K562 (cell line): ENCODE results near the gene ADAMTS14. TPM values are rescaled to one million over a fixed set of nuclear protein-coding genes. Genes with fewer than 3 reads are reported as not detected.

Experiments
- ATAC-seq: fragments of 200-7000 bp; cut with Tn5 transposase; 3 replicates; pipeline ENCODE4 v1.9.1; 2020; ENCODE audit warnings: moderate library complexity
- BruUV-seq: library from RNA; stranded (reverse); fragments of 400-500 nt; replicated peaks from 2 replicates; lab custom pipeline; 2021; lab: Mats Ljungman, UMichigan
- CTCF ChIA-PET: fragments of 300-600 bp; formaldehyde crosslinking; extraction: SDS; loops from one replicate; lab custom pipeline; 2021; ENCODE audit warnings: low intra/inter-chr PET ratio; lab: Yijun Ruan, JAX
- POLR2A ChIA-PET: fragments of 300-600, 350-650 bp; sonication (Branson Sonifier 250); formaldehyde crosslinking; extraction: SDS; loops from one replicate; lab custom pipeline; 2021; ENCODE audit warnings: antibody characterized with exemption, inconsistent platforms; lab: Yijun Ruan, JAX
- DNase-seq, 4 experiments: peaks; one replicate each; pipeline versions ENCODE4 v3.0.0 to v3.0.0-alpha.2; 2011 to 2018; ENCODE audit warnings: low spot score in 3 of 4, mixed read lengths in 3 of 4; ENCODE audit errors: extremely low read depth in 1 of 4
- FAIRE-seq: peaks from 2 replicates; lab custom pipeline; 2011; peaks lifted over from hg19 to GRCh38; lab: Jason Lieb, UNC
- H2AFZ ChIP-seq: 2 replicates; pipeline ENCODE4 v1.6.0; 2011; ENCODE audit warnings: low read depth, low read length, control low read depth, inconsistent platforms
- H3K27ac ChIP-seq: fragments of 200-600 bp; 3 replicates; pipeline ENCODE4 v1.8.0; 2011; ENCODE audit warnings: low read depth, mild to moderate bottlenecking, control low read depth, inconsistent platforms, low read length, moderate library complexity, mixed read lengths; ENCODE audit errors: extremely low read depth
- H3K27me3 ChIP-seq, 2 experiments: fragments of 300-600 bp in 1 of 2; 2 replicates in 1 of 2; 3 replicates in 1 of 2; pipeline versions ENCODE4 v1.6.0 to v1.8.0; 2011; ENCODE audit warnings: inconsistent platforms in 2 of 2, low read length in 2 of 2, mild to moderate bottlenecking in 1 of 2, mixed read lengths in 1 of 2, moderate library complexity in 1 of 2; ENCODE audit not compliant: control insufficient read depth in 2 of 2, insufficient read depth in 2 of 2
- H3K36me3 ChIP-seq: fragments of 300-600 bp; 3 replicates; pipeline ENCODE4 v1.8.0; 2011; ENCODE audit warnings: mild to moderate bottlenecking, low read length, inconsistent platforms; ENCODE audit not compliant: control insufficient read depth, insufficient read depth
- H3K4me1 ChIP-seq, 2 experiments: fragments of 200-600 bp in 1 of 2; replicated peaks in 1 of 2; 2 replicates in 1 of 2; 3 replicates in 1 of 2; pipeline versions ENCODE4 v1.5.1 to v1.8.0; 2011; ENCODE audit warnings: inconsistent platforms in 2 of 2, low read length in 2 of 2, mild to moderate bottlenecking in 1 of 2, mixed read lengths in 1 of 2, moderate library complexity in 1 of 2; ENCODE audit not compliant: control insufficient read depth in 2 of 2, insufficient read depth in 2 of 2
- H3K4me2 ChIP-seq: 2 replicates; pipeline ENCODE4 v1.6.1; 2011; ENCODE audit warnings: low read length, control low read depth, inconsistent platforms, mixed read lengths; ENCODE audit not compliant: insufficient read depth
- H3K4me3 ChIP-seq: fragments of 200-600 bp; sonication (generic), shearing (Covaris generic); 2 replicates; pipeline ENCODE4 v1.5.1; 2016; ENCODE audit warnings: control low read depth, inconsistent platforms
- H3K79me2 ChIP-seq: fragments of 200-600 bp; 3 replicates; pipeline ENCODE4 v1.8.0; 2011; ENCODE audit warnings: low read length, inconsistent platforms; ENCODE audit not compliant: control insufficient read depth, insufficient read depth
- H3K9ac ChIP-seq, 2 experiments: 2 replicates each; pipeline versions ENCODE4 v1.6.0 to v1.6.1; 2011; ENCODE audit warnings: low read depth in 2 of 2, low read length in 2 of 2, control low read depth in 1 of 2, inconsistent platforms in 1 of 2, mild to moderate bottlenecking in 1 of 2, mixed read lengths in 1 of 2; ENCODE audit not compliant: insufficient read depth in 1 of 2
- H3K9me1 ChIP-seq: one replicate; pipeline ENCODE4 v1.6.0; 2011; ENCODE audit warnings: inconsistent platforms, mild to moderate bottlenecking, low read length, moderate library complexity; ENCODE audit not compliant: control insufficient read depth, insufficient read depth
- H3K9me3 ChIP-seq: replicated peaks from 2 replicates; pipeline ENCODE4 v1.5.1; 2011; ENCODE audit warnings: low read depth, low read length, inconsistent platforms; ENCODE audit not compliant: control insufficient read depth, insufficient read depth
- H4K20me1 ChIP-seq: replicated peaks from 2 replicates; pipeline ENCODE4 v1.6.1; 2011; ENCODE audit warnings: low read length, inconsistent platforms, mixed read lengths; ENCODE audit not compliant: control insufficient read depth, insufficient read depth
- CBFB ChIP-seq: sonication (generic); formaldehyde crosslinking; IDR thresholded peaks from 2 replicates; pipeline ENCODE4 v1.4.0; 2020; ENCODE audit warnings: mild to moderate bottlenecking, missing genetic modification reagents
- CBX3 ChIP-seq, 2 experiments: IDR thresholded peaks; 1 replicate in 1 of 2; 2 replicates in 1 of 2; pipeline ENCODE4 v1.6.1; 2012; ENCODE audit warnings: inconsistent platforms in 2 of 2, low read length in 2 of 2, borderline replicate concordance in 1 of 2, control low read depth in 1 of 2
- CREBBP ChIP-seq: IDR thresholded peaks from one replicate; pipeline ENCODE4 v1.6.1; 2012; ENCODE audit warnings: low read depth, mild to moderate bottlenecking, control low read depth, inconsistent platforms, low read length
- ESRRB ChIP-seq: fragments of 250-450 bp; sonication (Bioruptor Pico); IDR thresholded peaks from 2 replicates; pipeline ENCODE4 v1.5.0; 2020; ENCODE audit warnings: mild to moderate bottlenecking, moderate library complexity, borderline replicate concordance
- ETV6 ChIP-seq, 3 experiments: fragments of 150-350 bp in 1 of 3; sonication (generic) in 1 of 3; formaldehyde crosslinking in 1 of 3; IDR thresholded peaks; 2 replicates each; pipeline versions ENCODE4 v1.6.1 to v1.8.0; 2014 to 2022; ENCODE audit warnings: borderline replicate concordance in 2 of 3, low read depth in 2 of 3, antibody characterized with exemption in 1 of 3, low read length in 1 of 3, mild to moderate bottlenecking in 1 of 3, missing genetic modification reagents in 1 of 3
- FOXP1 ChIP-seq: sonication (generic); formaldehyde crosslinking; IDR thresholded peaks from 2 replicates; pipeline ENCODE4 v1.8.0; 2022; ENCODE audit warnings: mild to moderate bottlenecking, missing genetic modification reagents
- GABPA ChIP-seq: fragments of 200-800 bp; sonication (Bioruptor generic); conservative IDR thresholded peaks from 2 replicates; pipeline ENCODE4 v1.6.1; 2016; ENCODE audit warnings: low read depth, missing genetic modification characterization, missing compliant biosample characterization
- PCBP2 ChIP-seq: fragments of 200-400 bp; formaldehyde crosslinking; IDR thresholded peaks from 2 replicates; pipeline ENCODE4 v1.6.1; 2018; ENCODE audit warnings: low read length, low read depth, mild to moderate bottlenecking, moderate library complexity; ENCODE audit not compliant: poor library complexity, severe bottlenecking
- POLR3G ChIP-seq: IDR thresholded peaks from 2 replicates; pipeline ENCODE4 v1.6.1; 2011; ENCODE audit not compliant: insufficient read length, insufficient replicate concordance; ENCODE audit errors: extremely low read depth
- SNIP1 ChIP-seq: fragments of 450-650 bp; IDR thresholded peaks from 2 replicates; pipeline ENCODE4 v1.7.1; 2017; ENCODE audit warnings: low read depth, mild to moderate bottlenecking
- SRSF1 ChIP-seq: fragments of 200-400 bp; formaldehyde crosslinking; IDR thresholded peaks from 2 replicates; pipeline ENCODE4 v1.6.1; 2017; ENCODE audit warnings: mild to moderate bottlenecking, low read depth, low read length, moderate library complexity
- TAF15 ChIP-seq: fragments of 200-400 bp; formaldehyde crosslinking; IDR thresholded peaks from 2 replicates; pipeline ENCODE4 v1.6.1; 2017; ENCODE audit warnings: mild to moderate bottlenecking, low read depth, low read length, moderate library complexity
- TBP ChIP-seq: optimal IDR thresholded peaks from 2 replicates; pipeline ENCODE3; 2011; ENCODE audit warnings: low read depth, low read length, improper control_type of control experiment
- TCF7L2 ChIP-seq: fragments of 150-350 bp; IDR thresholded peaks from 2 replicates; pipeline ENCODE4 v1.6.1; 2016; ENCODE audit warnings: low read depth, mild to moderate bottlenecking, low read length, moderate library complexity
- ZNF24 ChIP-seq: fragments of 450-650 bp; IDR thresholded peaks from 2 replicates; pipeline ENCODE4 v1.6.1; 2016
- WGBS: fragments of 100-300 bp; shearing (Covaris generic); methylation state at CpG from one replicate; pipeline ENCODE4 v1.1.6; 2016; ENCODE audit warnings: low coverage, mixed read lengths; ENCODE audit not compliant: insufficient coverage; ENCODE audit errors: missing lambda C conversion rate; 5-methylcytosine and 5-hydroxymethylcytosine counted together
- in situ Hi-C: fragments of 300-500 bp; cut with MboI; formaldehyde crosslinking; loops from 4 replicates; pipeline ENCODE4 v1.15.0; 2018; ENCODE audit warnings: inconsistent platforms, mixed read lengths
- intact Hi-C: fragments of 100-400 bp; cut with micrococcal nuclease; formaldehyde crosslinking; loops from 2 replicates; pipeline ENCODE4 v1.14.2; 2022
- polyA plus RNA-seq, 8 experiments: library from polyadenylated mRNA; depleted of rRNA in 4 of 8; stranded (reverse) in 5 of 8; unstranded in 3 of 8; fragments of >200 nt; fragmentation: Nextera tagmentation in 2 of 8; fragmentation: Illumina TruSeq in 1 of 8; extraction: Ambion mirVana in 2 of 8; extraction: Trizol in 1 of 8; gene quantifications; 2 replicates each; pipeline versions ENCODE4 v1.2.1 to v1.2.3, GENCODE V29; 2011 to 2014; ENCODE audit warnings: inconsistent platforms in 1 of 8, missing spikeins in 1 of 8
- total RNA-seq, 7 experiments: library from RNA; depleted of rRNA in 6 of 7; stranded (reverse); fragments of >200 nt in 6 of 7; fragmentation: Illumina TruSeq in 2 of 7; extraction: Trizol in 2 of 7; gene quantifications; 2 replicates each; pipeline versions ENCODE4 v1.2.1 to v1.2.3, GENCODE V29; 2011 to 2021; ENCODE audit warnings: low replicate concordance in 1 of 7
- TF ChIP-seq, protein P1 (sequence below): fragments of 450-650 bp; IDR thresholded peaks from 2 replicates; pipeline ENCODE4 v1.6.1; 2016; ENCODE audit warnings: low read depth, mild to moderate bottlenecking, moderate library complexity
- TF ChIP-seq, protein P2 (sequence below): fragments of 450-650 bp; IDR thresholded peaks from 2 replicates; pipeline ENCODE4 v1.6.1; 2018; ENCODE audit warnings: mild to moderate bottlenecking, low read depth; ENCODE audit not compliant: partially characterized antibody
- TF ChIP-seq, protein P3 (sequence below): sonication (generic); formaldehyde crosslinking; IDR thresholded peaks from 2 replicates; pipeline ENCODE4 v1.8.1; 2023; ENCODE audit warnings: mild to moderate bottlenecking, missing genetic modification reagents

ADAMTS14 gene
- total and polyA plus RNA-seq, 9 of the 15 experiments (the other 6 are each of a cell fraction or from before 2014, with no cell fraction given) = 0.04 to 37.4 (median 15.9) TPM

DNA sequence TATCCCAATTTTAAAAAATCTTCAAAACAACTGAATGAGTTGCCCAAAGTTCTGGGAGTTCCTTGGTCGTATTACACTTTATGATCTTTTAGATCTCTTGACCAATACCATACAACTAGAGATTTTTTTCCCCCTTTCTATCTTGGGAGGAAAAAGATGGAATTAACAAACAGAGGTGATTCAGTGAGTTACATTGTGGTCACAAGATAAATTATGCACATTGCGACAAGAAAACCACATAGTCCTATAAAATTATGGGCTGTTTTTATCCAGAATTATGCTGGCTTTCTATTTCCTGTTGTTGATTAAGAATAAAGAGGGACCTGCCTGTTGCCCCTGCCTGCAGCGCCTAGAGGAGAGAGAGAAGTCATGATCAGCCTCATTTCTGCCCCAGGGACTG is 135.2 kb downstream of the ADAMTS14 start:
- WGBS = 4% methylated on average over 3 of the region's 3 CpGs
- CTCF ChIA-PET = no interaction called here

More for the DNA sequence above, 135.2 kb downstream of the ADAMTS14 start:
- FAIRE-seq = no peak
- Histone ChIP-seq H3K4me1 (no peaks in the 10 kb centered on the region), H3K27ac (no peak overlapping the region), H3K9me3 (no peaks in the 10 kb centered on the region), H3K9me1 (no peaks in the 10 kb centered on the region), H2AFZ (no peak overlapping the region), H3K79me2 (no peaks in the 10 kb centered on the region), H3K27me3 (peaks cover 0 to 3% of the 10 kb centered on the region in 2 experiments; a peak in 2 of 5 replicates), H3K9ac (no peak overlapping the region), H4K20me1 (no peaks in the 10 kb centered on the region), H3K4me3 (no peak overlapping the region), H3K4me2 (no peak overlapping the region), H3K36me3 (no peaks in the 10 kb centered on the region)
- intact Hi-C loops = no loop called here
- BruUV-seq = no TSS peak
- ATAC-seq = no peak
- in situ Hi-C loops = no loop called here
- TF ChIP-seq ETV6 (IDR thresholded peaks at IDR 0.05; ENCODE audit: borderline replicate concordance in 1 of 2, low read depth in 2 of 2, low read length in 1 of 2) (no peak), ETV6 (CRISPR knock-in tag; IDR thresholded peaks at IDR 0.05; ENCODE audit: borderline replicate concordance) (no peak), SNIP1 (no peak), CREBBP (no peak), CBX3 (IDR thresholded peaks at IDR 0.05; ENCODE audit: borderline replicate concordance in 1 of 2, low read length in 2 of 2) (no peak), SRSF1 (no peak), CBFB (CRISPR knock-in tag) (no peak), GABPA (tag) (no peak), TAF15 (no peak), TBP (no peak), PCBP2 (no peak), TCF7L2 (no peak), ZNF24 (no peak), FOXP1 (CRISPR knock-in tag) (no peak), ESRRB (no peak), POLR3G (no peak)
- TF ChIP-seq, protein P1, sequence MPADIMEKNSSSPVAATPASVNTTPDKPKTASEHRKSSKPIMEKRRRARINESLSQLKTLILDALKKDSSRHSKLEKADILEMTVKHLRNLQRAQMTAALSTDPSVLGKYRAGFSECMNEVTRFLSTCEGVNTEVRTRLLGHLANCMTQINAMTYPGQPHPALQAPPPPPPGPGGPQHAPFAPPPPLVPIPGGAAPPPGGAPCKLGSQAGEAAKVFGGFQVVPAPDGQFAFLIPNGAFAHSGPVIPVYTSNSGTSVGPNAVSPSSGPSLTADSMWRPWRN = no peak
- TF ChIP-seq, protein P2, sequence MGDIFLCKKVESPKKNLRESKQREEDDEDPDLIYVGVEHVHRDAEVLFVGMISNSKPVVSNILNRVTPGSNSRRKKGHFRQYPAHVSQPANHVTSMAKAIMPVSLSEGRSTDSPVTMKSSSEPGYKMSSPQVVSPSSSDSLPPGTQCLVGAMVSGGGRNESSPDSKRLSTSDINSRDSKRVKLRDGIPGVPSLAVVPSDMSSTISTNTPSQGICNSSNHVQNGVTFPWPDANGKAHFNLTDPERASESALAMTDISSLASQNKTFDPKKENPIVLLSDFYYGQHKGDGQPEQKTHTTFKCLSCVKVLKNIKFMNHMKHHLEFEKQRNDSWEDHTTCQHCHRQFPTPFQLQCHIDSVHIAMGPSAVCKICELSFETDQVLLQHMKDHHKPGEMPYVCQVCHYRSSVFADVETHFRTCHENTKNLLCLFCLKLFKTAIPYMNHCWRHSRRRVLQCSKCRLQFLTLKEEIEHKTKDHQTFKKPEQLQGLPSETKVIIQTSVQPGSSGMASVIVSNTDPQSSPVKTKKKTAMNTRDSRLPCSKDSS = no peak
- TF ChIP-seq, protein P3, sequence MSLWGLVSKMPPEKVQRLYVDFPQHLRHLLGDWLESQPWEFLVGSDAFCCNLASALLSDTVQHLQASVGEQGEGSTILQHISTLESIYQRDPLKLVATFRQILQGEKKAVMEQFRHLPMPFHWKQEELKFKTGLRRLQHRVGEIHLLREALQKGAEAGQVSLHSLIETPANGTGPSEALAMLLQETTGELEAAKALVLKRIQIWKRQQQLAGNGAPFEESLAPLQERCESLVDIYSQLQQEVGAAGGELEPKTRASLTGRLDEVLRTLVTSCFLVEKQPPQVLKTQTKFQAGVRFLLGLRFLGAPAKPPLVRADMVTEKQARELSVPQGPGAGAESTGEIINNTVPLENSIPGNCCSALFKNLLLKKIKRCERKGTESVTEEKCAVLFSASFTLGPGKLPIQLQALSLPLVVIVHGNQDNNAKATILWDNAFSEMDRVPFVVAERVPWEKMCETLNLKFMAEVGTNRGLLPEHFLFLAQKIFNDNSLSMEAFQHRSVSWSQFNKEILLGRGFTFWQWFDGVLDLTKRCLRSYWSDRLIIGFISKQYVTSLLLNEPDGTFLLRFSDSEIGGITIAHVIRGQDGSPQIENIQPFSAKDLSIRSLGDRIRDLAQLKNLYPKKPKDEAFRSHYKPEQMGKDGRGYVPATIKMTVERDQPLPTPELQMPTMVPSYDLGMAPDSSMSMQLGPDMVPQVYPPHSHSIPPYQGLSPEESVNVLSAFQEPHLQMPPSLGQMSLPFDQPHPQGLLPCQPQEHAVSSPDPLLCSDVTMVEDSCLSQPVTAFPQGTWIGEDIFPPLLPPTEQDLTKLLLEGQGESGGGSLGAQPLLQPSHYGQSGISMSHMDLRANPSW = no peak
- DNase-seq = no peak
- POLR2A ChIA-PET = no interaction called here
